GM12878 (cell line): ENCODE measurements around the gene CARHSP1. TPM values are rescaled to one million over a fixed set of nuclear protein-coding genes. Genes with fewer than 3 reads are reported as not detected.

Experiments used
- ATAC-seq: fragments of 200-7000 bp; cut with Tn5 transposase; 3 replicates; pipeline ENCODE4 v1.9.1; 2020; ENCODE audit warnings: mild to moderate bottlenecking, moderate library complexity
- BruUV-seq: library from RNA; stranded (reverse); fragments of 400-500 nt; replicated peaks from 2 replicates; lab custom pipeline; 2021; lab: Mats Ljungman, UMichigan
- CTCF ChIA-PET: fragments of 300-600 bp; sonication (Branson Sonifier 250); formaldehyde crosslinking; extraction: SDS; loops from one replicate; lab custom pipeline; 2021; ENCODE audit warnings: inconsistent platforms; lab: Yijun Ruan, JAX
- POLR2A ChIA-PET: fragments of 350-600 bp; formaldehyde crosslinking; extraction: SDS; loops from one replicate; lab custom pipeline; 2021; ENCODE audit warnings: inconsistent platforms; lab: Charles Lee
- RAD21 ChIA-PET: fragments of 300-600 bp; sonication (Branson Sonifier 250); formaldehyde crosslinking; loops from one replicate; lab custom pipeline; 2023; ENCODE audit warnings: antibody characterized with exemption; ENCODE audit not compliant: unreplicated experiment; lab: Charles Lee
- SMC1A ChIA-PET: fragments of 300-600 bp; sonication (Branson Sonifier 250); formaldehyde crosslinking; loops from one replicate; lab custom pipeline; 2023; ENCODE audit not compliant: unreplicated experiment, uncharacterized antibody; lab: Charles Lee
- DNase-seq: peaks from one replicate; pipeline ENCODE4 v3.0.0-alpha.2; 2011; ENCODE audit warnings: low read depth, low spot score
- FAIRE-seq: peaks from 3 replicates; lab custom pipeline; 2011; peaks lifted over from hg19 to GRCh38; lab: Jason Lieb, UNC
- H2AFZ ChIP-seq: 2 replicates; pipeline ENCODE4 v1.6.0; 2011; ENCODE audit warnings: low read depth, low read length, control low read depth; ENCODE audit not compliant: control insufficient read depth
- H3K27ac ChIP-seq: 2 replicates; pipeline ENCODE4 v1.5.1; 2011; ENCODE audit warnings: control low read depth; ENCODE audit not compliant: control insufficient read depth, insufficient read depth
- H3K27me3 ChIP-seq, 2 experiments: replicated peaks in 1 of 2; 2 replicates each; pipeline versions ENCODE4 v1.6.0 to v1.6.1; 2011; ENCODE audit warnings: low read length in 1 of 2; ENCODE audit not compliant: control insufficient read depth in 2 of 2, insufficient read depth in 2 of 2
- H3K36me3 ChIP-seq, 2 experiments: 2 replicates each; pipeline ENCODE4 v1.5.1; 2011; ENCODE audit warnings: low read length in 1 of 2; ENCODE audit not compliant: control insufficient read depth in 2 of 2, insufficient read depth in 2 of 2
- H3K4me1 ChIP-seq: 2 replicates; pipeline ENCODE4 v1.6.1; 2011; ENCODE audit warnings: mild to moderate bottlenecking, low read length, moderate library complexity, mixed read lengths; ENCODE audit not compliant: control insufficient read depth, insufficient read depth
- H3K4me2 ChIP-seq: 2 replicates; pipeline ENCODE4 v1.6.0; 2011; ENCODE audit warnings: control low read depth; ENCODE audit not compliant: control insufficient read depth, insufficient read depth
- H3K4me3 ChIP-seq: fragments of 200-600 bp; sonication (generic); 2 replicates; pipeline ENCODE4 v1.5.1; 2016
- H3K79me2 ChIP-seq: 2 replicates; pipeline ENCODE4 v1.6.0; 2011; ENCODE audit warnings: low read length; ENCODE audit not compliant: control insufficient read depth, insufficient read depth
- H3K9ac ChIP-seq: 2 replicates; pipeline ENCODE4 v1.8.0; 2011; ENCODE audit warnings: low read length, control low read depth, mixed read lengths; ENCODE audit not compliant: control insufficient read depth, insufficient read depth
- H3K9me3 ChIP-seq: replicated peaks from 3 replicates; pipeline ENCODE4 v1.5.1; 2011; ENCODE audit warnings: mild to moderate bottlenecking, low read length; ENCODE audit not compliant: control insufficient read depth, insufficient read depth
- H4K20me1 ChIP-seq: 2 replicates; pipeline ENCODE4 v1.6.0; 2011; ENCODE audit not compliant: control insufficient read depth, insufficient read depth
- ATF2 ChIP-seq: IDR thresholded peaks from 2 replicates; pipeline ENCODE4 v1.6.1; 2012; ENCODE audit warnings: low read length, inconsistent platforms
- E2F8 ChIP-seq: fragments of 450-650 bp; IDR thresholded peaks from 2 replicates; pipeline ENCODE4 v1.6.1; 2018; ENCODE audit warnings: mild to moderate bottlenecking, low read depth, moderate library complexity; ENCODE audit not compliant: partially characterized antibody
- IKZF1 ChIP-seq: fragments of 450-650 bp; conservative IDR thresholded peaks from 2 replicates; pipeline ENCODE4 v1.6.1; 2017; ENCODE audit warnings: antibody characterized with exemption, mild to moderate bottlenecking
- JUND ChIP-seq: IDR thresholded peaks from 2 replicates; pipeline ENCODE4 v1.6.1; 2012; ENCODE audit warnings: low read depth, mild to moderate bottlenecking, low read length, improper control_type of control experiment, moderate library complexity
- KLF5 ChIP-seq: fragments of 450-650 bp; IDR thresholded peaks from 2 replicates; pipeline ENCODE4 v1.6.1; 2014; ENCODE audit warnings: mild to moderate bottlenecking; ENCODE audit not compliant: partially characterized antibody
- RB1 ChIP-seq: fragments of 450-650 bp; formaldehyde crosslinking; IDR thresholded peaks from 2 replicates; pipeline ENCODE4 v1.6.1; 2017; ENCODE audit warnings: mild to moderate bottlenecking, borderline replicate concordance
- YY1 ChIP-seq: IDR thresholded peaks from 2 replicates; pipeline ENCODE4 v1.6.1; 2011; ENCODE audit warnings: low read depth, mild to moderate bottlenecking, low read length
- WGBS: methylation state at CpG from one replicate; pipeline ENCODE4 v1.1.6; 2016; ENCODE audit warnings: low lambda C conversion rate; ENCODE audit not compliant: insufficient replicate concordance, insufficient coverage; ENCODE audit errors: missing lambda C conversion rate; 5-methylcytosine and 5-hydroxymethylcytosine counted together
- in situ Hi-C: fragments of 300-500 bp; cut with MboI; formaldehyde crosslinking; loops from 9 replicates; pipeline ENCODE4 v1.14.3; 2018; ENCODE audit warnings: mixed read lengths
- intact Hi-C: fragments of 100-400 bp; cut with micrococcal nuclease; formaldehyde crosslinking; loops from one replicate; pipeline ENCODE4 v1.14.2; 2022; ENCODE audit not compliant: unreplicated experiment
- polyA plus RNA-seq, 11 experiments: library from polyadenylated mRNA; depleted of rRNA in 4 of 11; unstranded in 6 of 11; stranded (reverse) in 5 of 11; fragments of >200 nt; fragmentation: Nextera tagmentation in 4 of 11; fragmentation: Illumina TruSeq in 1 of 11; extraction: Ambion mirVana in 4 of 11; extraction: Trizol in 1 of 11; gene quantifications; 1 replicate in 1 of 11; 2 replicates in 10 of 11; pipeline versions ENCODE4 v1.2.1 to v1.2.3, GENCODE V29; 2011 to 2016; ENCODE audit warnings: inconsistent platforms in 2 of 11, missing spikeins in 2 of 11, low read depth in 1 of 11
- total RNA-seq, 4 experiments: library from RNA; depleted of rRNA in 3 of 4; stranded (reverse); fragments of >200 nt in 3 of 4; fragmentation: Illumina TruSeq in 1 of 4; extraction: Trizol in 1 of 4; gene quantifications; 2 replicates each; pipeline versions ENCODE4 v1.2.1 to v1.2.3, GENCODE V29; 2013 to 2021

The CARHSP1 gene
- total and polyA plus RNA-seq, 10 of the 15 experiments (the other 5 are each of a cell fraction or from before 2014, with no cell fraction given) = 5.5 to 112 (median 67.0) TPM

GRCh38 chr16:8831871-8832716 lies 36.7 kb downstream of the CARHSP1 start:
- in situ Hi-C loops (no loop called here), intact Hi-C loops (no loop called here)
- no peak for FAIRE-seq
- Histone ChIP-seq H4K20me1 (no peaks in the 10 kb centered on the region), H3K4me2 (no peak overlapping the region), H3K27ac (no peak overlapping the region), H3K4me3 (no peak overlapping the region), H3K4me1 (no peaks in the 10 kb centered on the region), H3K79me2 (peaks cover 2% of the 10 kb centered on the region; the same call in 1 of the 2 replicates), H3K36me3 (peaks cover 16 to 32% of the 10 kb centered on the region in 2 experiments), H3K9me3 (no peaks in the 10 kb centered on the region), H3K27me3 (no peaks in the 10 kb centered on the region), H3K9ac (no peak overlapping the region), H2AFZ (no peak overlapping the region)
- no peak for DNase-seq
- CTCF ChIA-PET = no interaction called here
- no TSS peak for BruUV-seq
- no peak for ATAC-seq
- TF ChIP-seq YY1 (no peak), E2F8 (no peak), ATF2 (no peak), IKZF1 (no peak), JUND (no peak), RB1 (no peak), KLF5 (no peak)
- RAD21 ChIA-PET = no interaction called here
- 78% methylated on average over 18 of the region's 18 CpGs for WGBS
- POLR2A ChIA-PET = no interaction called here
- SMC1A ChIA-PET = no interaction called here
